GM10266 (cell line): ENCODE data around the gene AIMP1.

Source experiments
- DNase-seq: peaks from one replicate; pipeline ENCODE4 v3.0.0; 2012; ENCODE audit errors: extremely low spot score
- TF ChIP-seq, protein P1 (sequence below): IDR thresholded peaks from 2 replicates; pipeline ENCODE4 v1.5.1; 2012; ENCODE audit warnings: mild to moderate bottlenecking, low read depth; ENCODE audit not compliant: control insufficient read depth, insufficient read depth; ENCODE audit errors: missing control alignments

AIMP1 gene

DNA sequence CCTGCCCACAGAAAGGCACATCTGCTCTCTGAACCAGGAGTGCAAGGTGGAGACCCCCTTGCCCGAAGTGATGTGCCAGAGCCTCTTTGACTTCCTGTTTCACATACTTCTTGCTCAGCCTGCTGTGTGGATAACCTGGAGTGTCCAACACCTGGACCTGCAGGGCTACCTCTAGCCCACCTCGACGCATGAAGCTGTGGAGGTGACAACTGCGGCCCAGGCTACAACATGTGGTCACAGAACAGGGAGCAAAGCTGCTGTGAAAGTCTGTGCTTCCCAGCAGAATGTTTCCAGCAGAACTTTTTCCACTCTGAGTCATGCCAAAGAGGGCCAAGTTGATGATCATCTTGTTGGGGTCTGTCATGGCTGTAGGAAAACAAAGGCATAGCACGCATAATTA, 50.7 kb downstream of the AIMP1 start:
- TF ChIP-seq, protein P1, sequence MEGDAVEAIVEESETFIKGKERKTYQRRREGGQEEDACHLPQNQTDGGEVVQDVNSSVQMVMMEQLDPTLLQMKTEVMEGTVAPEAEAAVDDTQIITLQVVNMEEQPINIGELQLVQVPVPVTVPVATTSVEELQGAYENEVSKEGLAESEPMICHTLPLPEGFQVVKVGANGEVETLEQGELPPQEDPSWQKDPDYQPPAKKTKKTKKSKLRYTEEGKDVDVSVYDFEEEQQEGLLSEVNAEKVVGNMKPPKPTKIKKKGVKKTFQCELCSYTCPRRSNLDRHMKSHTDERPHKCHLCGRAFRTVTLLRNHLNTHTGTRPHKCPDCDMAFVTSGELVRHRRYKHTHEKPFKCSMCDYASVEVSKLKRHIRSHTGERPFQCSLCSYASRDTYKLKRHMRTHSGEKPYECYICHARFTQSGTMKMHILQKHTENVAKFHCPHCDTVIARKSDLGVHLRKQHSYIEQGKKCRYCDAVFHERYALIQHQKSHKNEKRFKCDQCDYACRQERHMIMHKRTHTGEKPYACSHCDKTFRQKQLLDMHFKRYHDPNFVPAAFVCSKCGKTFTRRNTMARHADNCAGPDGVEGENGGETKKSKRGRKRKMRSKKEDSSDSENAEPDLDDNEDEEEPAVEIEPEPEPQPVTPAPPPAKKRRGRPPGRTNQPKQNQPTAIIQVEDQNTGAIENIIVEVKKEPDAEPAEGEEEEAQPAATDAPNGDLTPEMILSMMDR, result no peak
- no peak for DNase-seq

DNA sequence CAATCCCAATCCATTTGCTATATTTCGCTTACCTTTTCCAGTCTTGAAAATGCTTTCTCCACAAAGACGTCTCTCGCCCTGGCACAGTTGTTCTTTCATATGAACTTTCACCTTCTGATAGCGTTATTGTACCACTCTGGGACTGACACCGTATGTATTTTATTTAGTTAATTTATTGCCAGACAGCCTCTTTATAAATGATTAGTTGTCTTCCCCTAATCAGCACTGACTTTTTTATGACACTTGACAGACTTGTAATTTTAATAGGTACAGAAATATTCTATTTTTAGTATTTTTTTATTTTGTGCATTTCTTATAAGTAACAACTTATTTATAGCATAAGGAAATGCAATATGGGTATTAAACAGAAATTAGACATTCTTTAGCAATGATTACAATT, 52.3 kb downstream of the AIMP1 start, which contains the start of gene GIMD1:
TSS of gene GIMD1 (minus strand) at position 101 of the 400 bp plus-strand sequence. CDS start 1,343 bp downstream, outside the sequence.
- TF ChIP-seq, protein P1, result no peak
- no peak for DNase-seq

DNA sequence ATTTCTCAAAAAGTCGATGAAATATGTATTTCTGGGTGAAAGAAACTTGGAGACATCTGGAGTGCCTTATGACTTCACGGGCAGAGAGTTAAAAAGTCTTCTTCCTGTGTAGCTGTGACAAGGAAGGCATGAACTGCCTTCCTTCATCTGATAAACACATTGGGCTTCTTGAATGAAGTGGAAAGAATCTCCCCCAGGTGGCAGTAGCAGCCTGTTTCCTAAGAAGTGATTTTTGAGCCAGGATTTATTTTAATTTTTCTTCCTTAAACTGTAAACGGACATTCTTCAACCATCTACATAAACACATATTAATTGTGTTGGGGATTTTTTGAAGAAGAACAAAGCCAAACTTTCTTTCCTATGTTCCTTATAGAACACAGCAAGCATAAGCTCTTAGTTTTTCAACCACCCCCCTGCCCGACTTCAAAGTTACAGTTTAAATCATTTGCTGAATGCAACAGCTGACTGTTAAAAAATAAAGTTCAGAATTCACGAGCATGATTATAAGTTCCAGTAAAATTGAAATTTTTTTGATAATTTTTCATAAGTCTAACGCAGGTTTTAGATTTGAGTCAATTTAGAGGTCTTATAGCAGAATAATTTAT, 53.2 kb downstream of the AIMP1 start:
- TF ChIP-seq, protein P1, result peak; percentile 59
- peak; percentile 19 for DNase-seq

DNA sequence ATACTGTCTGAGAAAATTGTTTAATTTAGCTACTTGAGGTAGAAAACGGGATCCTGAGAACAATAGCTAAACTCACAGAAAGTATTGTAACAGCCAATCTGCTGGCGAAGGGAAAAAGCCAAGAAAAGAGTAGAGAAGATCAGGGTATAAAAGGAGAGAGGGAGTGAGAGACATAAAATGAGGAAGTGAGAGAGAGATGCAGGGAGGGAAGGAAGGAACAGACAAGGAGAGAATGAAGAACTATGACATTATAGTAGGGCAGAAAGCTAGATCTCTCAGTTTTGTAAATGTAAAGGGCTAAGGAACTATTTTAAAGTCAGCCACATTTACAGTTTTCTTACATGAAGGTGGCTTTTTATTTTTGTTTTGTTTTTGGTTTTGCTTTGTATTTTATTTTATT, 53.9 kb downstream of the AIMP1 start:
- no peak for DNase-seq
- TF ChIP-seq, protein P1, result no peak

DNA sequence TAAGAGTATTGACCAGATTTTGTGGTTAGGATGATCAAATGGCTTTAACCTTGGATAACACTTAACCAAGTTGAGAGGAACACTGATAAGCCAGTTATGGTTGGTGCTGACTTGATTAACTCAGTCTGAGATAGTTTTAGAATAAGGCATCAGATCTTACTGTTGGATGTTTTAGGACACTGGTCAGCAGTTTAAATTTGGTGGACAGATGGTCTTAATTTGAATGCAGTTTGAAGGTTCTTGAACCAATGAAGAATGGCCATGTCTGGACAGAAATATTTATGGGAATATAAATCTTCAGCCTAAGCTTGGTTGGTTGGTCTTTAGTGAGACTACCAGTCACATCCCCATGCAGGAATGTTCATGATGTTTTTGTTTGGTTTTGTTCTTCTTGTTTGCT, 54.8 kb downstream of the AIMP1 start:
- TF ChIP-seq, protein P1, result no peak
- no peak for DNase-seq

DNA sequence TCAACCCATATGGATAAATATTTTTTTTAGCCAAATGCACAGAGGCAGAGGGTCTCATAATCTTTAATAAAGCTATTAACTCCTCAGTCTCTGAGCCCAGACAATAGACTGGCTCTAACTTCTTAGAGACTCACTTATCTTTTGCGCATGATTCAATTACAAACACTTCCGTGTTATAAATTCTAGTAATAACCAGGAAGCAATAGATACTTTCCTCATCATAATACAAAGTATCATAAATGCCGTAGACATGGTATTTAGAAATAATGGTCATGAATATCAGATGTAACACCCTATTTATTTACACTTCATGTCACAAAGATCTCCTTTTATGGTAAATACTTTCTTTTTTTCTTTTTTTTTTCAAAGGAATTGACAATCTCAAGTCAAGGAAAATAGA, 56.7 kb downstream of the AIMP1 start:
- no peak for DNase-seq
- TF ChIP-seq, protein P1, result no peak

DNA sequence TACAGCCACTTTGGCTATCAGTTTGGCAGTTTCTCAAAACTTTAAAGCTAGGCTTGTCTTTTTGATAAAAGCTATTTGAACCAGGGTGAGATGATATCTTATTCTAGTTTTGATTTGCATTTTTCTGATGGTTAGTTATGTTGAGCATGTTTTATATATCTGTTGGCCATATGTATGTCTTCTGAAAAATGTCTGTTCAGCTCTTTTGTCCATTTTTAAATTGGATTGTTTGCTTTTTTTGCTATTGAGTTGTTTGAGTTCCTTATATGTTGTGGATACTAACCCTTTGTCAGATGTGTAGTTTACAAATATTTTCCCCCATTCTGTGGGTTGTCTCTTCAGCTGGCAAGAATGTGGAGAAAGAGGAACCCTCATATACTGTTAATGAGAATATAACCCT, 63.8 kb downstream of the AIMP1 start:
- TF ChIP-seq, protein P1, result no peak

More for the DNA sequence above, 63.8 kb downstream of the AIMP1 start:
- DNase-seq, result no peak
